ENCODE results near the gene GRM8. TPM values are rescaled to one million over a fixed set of nuclear protein-coding genes. Genes with fewer than 3 reads are reported as not detected.

GRM8 gene
- not detected in 2 replicates for total RNA-seq

DNA sequence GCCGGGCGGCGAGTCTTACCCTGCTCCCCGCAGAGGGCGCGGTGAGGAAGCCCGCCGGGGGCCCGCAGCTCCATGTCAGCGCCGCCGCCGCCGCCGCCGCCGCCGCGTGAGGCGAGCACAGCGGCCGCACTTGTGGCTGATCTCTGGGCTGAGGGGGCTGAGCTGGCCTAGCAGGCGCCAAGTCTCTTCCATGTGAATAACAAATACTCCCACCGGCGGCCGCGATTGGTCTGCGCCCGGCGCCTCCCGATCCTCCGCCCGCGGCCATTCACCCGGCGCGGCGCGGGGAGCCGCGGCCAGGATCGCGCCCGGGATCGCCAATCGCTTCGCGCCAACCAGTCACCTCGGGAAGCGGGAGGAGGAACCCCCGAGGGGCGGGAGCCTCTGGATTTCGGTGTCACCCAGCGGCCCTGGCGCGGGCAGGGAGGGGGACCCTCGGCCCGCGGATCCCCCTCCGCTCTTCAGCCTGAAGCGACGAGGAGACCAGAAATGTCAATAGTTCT lies at the start of gene GRM8:
TSS of gene GRM8 (minus strand) at position 164 of the 503 bp plus-strand sequence.

Other genes with a start within 250 kb of the GRM8 start
- 10.3 and 11.2 TPM in 2 replicates for gene ZNF800, start 139.8 kb upstream of the GRM8 start, total RNA-seq

All from aortic smooth muscle cell (primary cell).